Peyer's patch (tissue), 4 donors: Measurements from ENCODE around the gene ZNF511. TPM values are rescaled to one million over a fixed set of nuclear protein-coding genes. Genes with fewer than 3 reads are reported as not detected.

Experiments
- DNase-seq, 3 donors: peaks; one replicate each; pipeline ENCODE4 v3.0.0-alpha.2; 2017 to 2019
- H3K27ac ChIP-seq, 4 donors: fragments of 200-600 bp; sonication (generic); one replicate each; pipeline ENCODE4 v1.5.1; 2016 to 2019
- H3K27me3 ChIP-seq, 2 donors: fragments of 200-600 bp; sonication (generic); one replicate each; pipeline ENCODE4 v1.5.1; 2019
- H3K36me3 ChIP-seq, 3 donors: fragments of 200-600 bp; sonication (generic); one replicate each; pipeline ENCODE4 v1.5.1; 2016 to 2019
- H3K4me1 ChIP-seq, 4 donors: fragments of 200-600 bp; sonication (generic); one replicate each; pipeline ENCODE4 v1.5.1; 2016 to 2019
- H3K4me3 ChIP-seq, 4 donors: fragments of 200-600 bp; sonication (generic); 1 replicate in 3 of 4; 2 replicates in 1 of 4; pipeline ENCODE4 v1.5.1; 2016 to 2019; ENCODE audit warnings: mild to moderate bottlenecking in 1 of 4
- H3K9me3 ChIP-seq, 4 donors: fragments of 200-600 bp; sonication (generic); one replicate each; pipeline ENCODE4 v1.5.1; 2016 to 2019; ENCODE audit warnings: mild to moderate bottlenecking in 1 of 4
- CTCF ChIP-seq, 6 experiments: fragments of 450-650 bp in 4 of 6; fragments of 200-600 bp in 2 of 6; sonication (generic) in 1 of 6; IDR thresholded peaks; one replicate each; pipeline ENCODE4 v1.5.1; 2017 to 2019; ENCODE audit warnings: antibody characterized with exemption in 6 of 6, mild to moderate bottlenecking in 3 of 6, moderate library complexity in 1 of 6
- POLR2A ChIP-seq, 2 donors: fragments of 450-650 bp; IDR thresholded peaks; one replicate each; pipeline ENCODE4 v1.5.1; 2017; ENCODE audit warnings: antibody characterized with exemption in 2 of 2, mild to moderate bottlenecking in 2 of 2, moderate library complexity in 2 of 2
- total RNA-seq, 4 donors: library from RNA; depleted of rRNA; stranded (reverse); fragments of >200 nt; gene quantifications; one replicate each; pipeline ENCODE4 v1.1.0, GENCODE V29; 2016

Gene ZNF511
- total RNA-seq, 4 donors from 2014 or later: 25.7 to 42.9 (median 30.5) TPM

- Histone ChIP-seq H3K4me1 (peaks cover 0 to 36% (median 6%) of the 10 kb centered on the region in 4 donors), H3K27ac (peak overlapping the region in 3 of 4 donors; percentile 93 to 99 (median 99)), H3K36me3 (peaks cover 0 to 30% (median 0%) of the 10 kb centered on the region in 3 donors), H3K4me3 (no peak overlapping the region), H3K27me3 (no peaks in the 10 kb centered on the region), H3K9me3 (no peaks in the 10 kb centered on the region)
- DNase-seq: no peak
- TF ChIP-seq POLR2A (IDR thresholded peaks at IDR 0.05): no peak
- no peak for TF ChIP-seq CTCF (IDR thresholded peaks at IDR 0.05)
These were observed 1.8 kb upstream of the ZNF511 start for GRCh38 chr10:133306941-133307379.

GRCh38 chr10:133307776-133308420 lies 816 bp upstream of the ZNF511 start:
- Histone ChIP-seq H3K9me3 (no peaks in the 10 kb centered on the region), H3K27ac (peak overlapping the region; percentile 93 to 99 (median 98)), H3K4me1 (peaks cover 0 to 36% (median 6%) of the 10 kb centered on the region in 4 donors), H3K36me3 (peaks cover 0 to 30% (median 0%) of the 10 kb centered on the region in 3 donors), H3K27me3 (no peaks in the 10 kb centered on the region), H3K4me3 (peak overlapping the region; percentile 76 to 100 (median 92))
- peak; percentile 92 to 96 (median 95) for DNase-seq
- TF ChIP-seq POLR2A (IDR thresholded peaks at IDR 0.05) (peak in 1 of 2 donors; percentile 10), CTCF (IDR thresholded peaks at IDR 0.05) (peak; percentile 37 to 83 (median 76))

- peaks cover 0 to 35% (median 0%) of the 10 kb centered on the region in 3 donors for H3K36me3 ChIP-seq
- no peaks in the 10 kb centered on the region for H3K9me3 ChIP-seq
- H3K27me3 ChIP-seq: no peaks in the 10 kb centered on the region
- peak overlapping the region; percentile 76 to 100 (median 92) for H3K4me3 ChIP-seq
- H3K4me1 ChIP-seq: peaks cover 0 to 36% (median 6%) of the 10 kb centered on the region in 4 donors
- TF ChIP-seq CTCF (IDR thresholded peaks at IDR 0.05) (no peak), POLR2A (IDR thresholded peaks at IDR 0.05) (peak in 1 of 2 donors; percentile 53)
- peak; percentile 93 to 99 (median 97) for DNase-seq
- peak overlapping the region; percentile 93 to 99 (median 98) for H3K27ac ChIP-seq
These were observed 496 bp downstream of the ZNF511 start for GRCh38 chr10:133309100-133309719.

GRCh38 chr10:133309720-133310398 lies 1.1 kb downstream of the ZNF511 start:
- H3K9me3 ChIP-seq: no peaks in the 10 kb centered on the region
- TF ChIP-seq CTCF (IDR thresholded peaks at IDR 0.05) (no peak), POLR2A (IDR thresholded peaks at IDR 0.05) (no peak)
- no peaks in the 10 kb centered on the region for H3K27me3 ChIP-seq
- peak overlapping the region in 3 of 4 donors; percentile 76 to 95 (median 89) for H3K4me3 ChIP-seq
- DNase-seq: peak in 2 of 3 donors; percentile 75 to 80
- H3K36me3 ChIP-seq: peaks cover 0 to 35% (median 0%) of the 10 kb centered on the region in 3 donors
- H3K4me1 ChIP-seq: peaks cover 0 to 36% (median 6%) of the 10 kb centered on the region in 4 donors
- peak overlapping the region; percentile 93 to 99 (median 98) for H3K27ac ChIP-seq

GRCh38 chr10:133310399-133310755 lies 1.7 kb downstream of the ZNF511 start:
- no peaks in the 10 kb centered on the region for H3K27me3 ChIP-seq
- peak overlapping the region in 1 of 4 donors; percentile 76 for H3K4me3 ChIP-seq
- peaks cover 0 to 35% (median 6%) of the 10 kb centered on the region in 4 donors for H3K4me1 ChIP-seq
- TF ChIP-seq CTCF (IDR thresholded peaks at IDR 0.05): no peak
- TF ChIP-seq POLR2A (IDR thresholded peaks at IDR 0.05): no peak
- H3K27ac ChIP-seq: peak overlapping the region in 2 of 4 donors; percentile 93 to 99
- H3K9me3 ChIP-seq: no peaks in the 10 kb centered on the region
- DNase-seq: no peak
- H3K36me3 ChIP-seq: peaks cover 0 to 35% (median 0%) of the 10 kb centered on the region in 3 donors
